ENCODE results near the gene JARID2. TPM values are rescaled to one million over a fixed set of nuclear protein-coding genes. Genes with fewer than 3 reads are reported as not detected.

JARID2 gene
- total RNA-seq, 4 donors from 2014 or later = 20.0 to 29.4 (median 23.9) TPM

DNA sequence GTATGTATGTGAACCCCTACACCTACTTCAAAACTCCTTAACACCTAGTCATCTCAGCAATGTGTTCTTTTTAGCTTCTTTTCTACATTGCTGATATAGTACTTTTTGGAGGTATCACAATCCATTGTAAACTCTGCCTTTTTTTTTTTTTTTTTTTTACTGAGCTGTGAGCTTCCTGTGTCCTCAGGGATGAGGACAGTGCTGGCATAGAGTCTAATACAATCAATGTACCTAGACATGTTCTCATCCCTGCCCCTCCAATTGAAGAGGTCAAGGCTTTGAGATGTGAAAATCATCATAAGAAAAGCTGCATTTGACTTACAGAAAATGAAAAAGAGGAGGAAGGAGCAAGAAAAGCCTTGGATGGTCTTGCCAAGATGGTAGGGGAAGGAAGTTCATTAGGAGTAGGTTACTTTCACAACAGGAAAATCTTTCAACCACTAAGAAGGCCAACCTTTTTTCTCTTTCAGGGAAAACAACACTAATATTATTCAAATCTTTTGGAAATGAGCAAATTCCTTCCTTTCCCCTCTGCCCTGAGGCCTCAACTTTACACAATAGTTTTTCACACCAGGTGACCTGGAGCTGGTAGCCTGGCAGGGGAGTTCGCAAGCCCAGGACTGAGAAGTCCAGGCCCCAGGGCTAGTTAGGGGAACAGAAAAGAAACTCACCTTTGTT is 2.8 kb upstream of the JARID2 start:
- Histone ChIP-seq H3K36me3 (no peaks in the 10 kb centered on the region), H3K4me1 (peaks cover 15% of the 10 kb centered on the region), H3K9me3 (no peaks in the 10 kb centered on the region), H3K27ac (no peak overlapping the region), H3K4me3 (no peak overlapping the region), H3K27me3 (no peaks in the 10 kb centered on the region)
- WGBS = 85% methylated on average over 1 of the region's 1 CpG
- DNase-seq (ENCODE audit: low spot score in 2 of 2) = no peak
- TF ChIP-seq POLR2A (IDR thresholded peaks at IDR 0.05) (no peak), POLR2AphosphoS5 (IDR thresholded peaks at IDR 0.05) (no peak), EP300 (IDR thresholded peaks at IDR 0.05) (no peak)
- TF ChIP-seq, protein P1, sequence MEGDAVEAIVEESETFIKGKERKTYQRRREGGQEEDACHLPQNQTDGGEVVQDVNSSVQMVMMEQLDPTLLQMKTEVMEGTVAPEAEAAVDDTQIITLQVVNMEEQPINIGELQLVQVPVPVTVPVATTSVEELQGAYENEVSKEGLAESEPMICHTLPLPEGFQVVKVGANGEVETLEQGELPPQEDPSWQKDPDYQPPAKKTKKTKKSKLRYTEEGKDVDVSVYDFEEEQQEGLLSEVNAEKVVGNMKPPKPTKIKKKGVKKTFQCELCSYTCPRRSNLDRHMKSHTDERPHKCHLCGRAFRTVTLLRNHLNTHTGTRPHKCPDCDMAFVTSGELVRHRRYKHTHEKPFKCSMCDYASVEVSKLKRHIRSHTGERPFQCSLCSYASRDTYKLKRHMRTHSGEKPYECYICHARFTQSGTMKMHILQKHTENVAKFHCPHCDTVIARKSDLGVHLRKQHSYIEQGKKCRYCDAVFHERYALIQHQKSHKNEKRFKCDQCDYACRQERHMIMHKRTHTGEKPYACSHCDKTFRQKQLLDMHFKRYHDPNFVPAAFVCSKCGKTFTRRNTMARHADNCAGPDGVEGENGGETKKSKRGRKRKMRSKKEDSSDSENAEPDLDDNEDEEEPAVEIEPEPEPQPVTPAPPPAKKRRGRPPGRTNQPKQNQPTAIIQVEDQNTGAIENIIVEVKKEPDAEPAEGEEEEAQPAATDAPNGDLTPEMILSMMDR (IDR thresholded peaks at IDR 0.05) = no peak

DNA sequence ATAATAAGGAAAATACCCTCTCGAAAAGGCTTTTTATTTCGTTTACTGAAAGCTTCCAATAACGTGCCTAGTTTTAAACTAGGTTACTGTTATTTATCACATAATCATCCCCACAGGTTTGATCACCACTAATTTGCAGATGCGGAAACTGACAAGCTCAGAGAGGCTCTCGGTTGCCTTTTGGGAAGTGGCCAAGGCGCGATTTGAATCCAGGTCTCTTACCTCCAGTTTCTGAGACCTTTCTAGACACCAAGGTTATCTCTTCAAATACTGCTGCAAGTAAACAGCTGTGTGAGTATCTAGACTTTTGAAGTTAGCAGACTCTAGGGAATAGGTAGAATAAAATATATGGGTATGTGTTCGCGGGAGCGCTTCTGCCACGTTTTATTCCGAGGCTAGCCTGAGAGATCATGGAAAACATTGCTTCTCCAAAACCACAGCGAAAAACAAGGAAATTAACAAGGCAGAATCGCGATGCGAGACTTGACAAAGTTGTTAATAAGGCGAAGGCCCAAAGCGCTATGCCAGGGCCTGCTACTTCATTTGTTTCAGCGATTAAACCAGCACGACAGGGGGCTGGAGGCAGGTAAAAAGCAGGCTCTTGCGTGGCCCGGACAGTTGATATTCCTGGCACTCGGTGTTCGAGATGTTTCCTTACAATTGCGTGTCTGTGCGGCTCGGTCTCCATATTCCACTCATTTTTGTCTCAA is 1.8 kb upstream of the JARID2 start:
- Histone ChIP-seq H3K4me3 (peak overlapping the region; percentile 57), H3K27ac (peak overlapping the region; percentile 91), H3K27me3 (no peaks in the 10 kb centered on the region), H3K36me3 (no peaks in the 10 kb centered on the region), H3K4me1 (peaks cover 19% of the 10 kb centered on the region), H3K9me3 (no peaks in the 10 kb centered on the region)
- WGBS = 71% methylated on average over 27 of the region's 27 CpGs
- DNase-seq (ENCODE audit: low spot score in 2 of 2) = peak in 1 of 2 donors; percentile 70
- TF ChIP-seq EP300 (IDR thresholded peaks at IDR 0.05) (no peak), POLR2AphosphoS5 (IDR thresholded peaks at IDR 0.05) (no peak), POLR2A (IDR thresholded peaks at IDR 0.05) (no peak)
- TF ChIP-seq, protein P1 (IDR thresholded peaks at IDR 0.05) = no peak

GRCh38 chr6:15244620-15245360 is 1.1 kb upstream of the JARID2 start:
- H3K27me3 ChIP-seq = no peaks in the 10 kb centered on the region
- 1% methylated on average over 36 of the region's 92 CpGs for WGBS
- peak overlapping the region; percentile 91 for H3K27ac ChIP-seq
- H3K4me3 ChIP-seq = peak overlapping the region; percentile 57
- TF ChIP-seq POLR2AphosphoS5 (IDR thresholded peaks at IDR 0.05) = peak in 2 of 3 donors; percentile 11 to 56
- TF ChIP-seq, protein P1 (IDR thresholded peaks at IDR 0.05) = no peak
- peaks cover 26% of the 10 kb centered on the region for H3K4me1 ChIP-seq
- H3K9me3 ChIP-seq = no peaks in the 10 kb centered on the region
- H3K36me3 ChIP-seq = no peaks in the 10 kb centered on the region
- DNase-seq (ENCODE audit: low spot score in 2 of 2) = peak; percentile 92 to 93

- Histone ChIP-seq H3K4me3 (peak overlapping the region; percentile 57), H3K27me3 (no peaks in the 10 kb centered on the region), H3K9me3 (no peaks in the 10 kb centered on the region), H3K27ac (peak overlapping the region; percentile 91), H3K36me3 (no peaks in the 10 kb centered on the region), H3K4me1 (peaks cover 37% of the 10 kb centered on the region)
- WGBS = under 1% methylated on average over 10 of the region's 10 CpGs
- no peak for DNase-seq (ENCODE audit: low spot score in 2 of 2)
- TF ChIP-seq EP300 (IDR thresholded peaks at IDR 0.05) (no peak), POLR2AphosphoS5 (IDR thresholded peaks at IDR 0.05) (no peak), POLR2A (IDR thresholded peaks at IDR 0.05) (no peak)
- TF ChIP-seq, protein P1 (IDR thresholded peaks at IDR 0.05) = no peak
These were observed 372 bp downstream of the JARID2 start for GRCh38 chr6:15246217-15246665.

Data from suprapubic skin (tissue), 4 donors.